GM19438 (cell line): ENCODE results near the gene HMX1.

Experiments used
- ATAC-seq: cut with Tn5 transposase; IDR thresholded peaks from one replicate; pipeline ENCODE4 v1.9.1; 2021; ENCODE audit warnings: low read depth; ENCODE audit not compliant: unreplicated experiment

HMX1 gene

DNA sequence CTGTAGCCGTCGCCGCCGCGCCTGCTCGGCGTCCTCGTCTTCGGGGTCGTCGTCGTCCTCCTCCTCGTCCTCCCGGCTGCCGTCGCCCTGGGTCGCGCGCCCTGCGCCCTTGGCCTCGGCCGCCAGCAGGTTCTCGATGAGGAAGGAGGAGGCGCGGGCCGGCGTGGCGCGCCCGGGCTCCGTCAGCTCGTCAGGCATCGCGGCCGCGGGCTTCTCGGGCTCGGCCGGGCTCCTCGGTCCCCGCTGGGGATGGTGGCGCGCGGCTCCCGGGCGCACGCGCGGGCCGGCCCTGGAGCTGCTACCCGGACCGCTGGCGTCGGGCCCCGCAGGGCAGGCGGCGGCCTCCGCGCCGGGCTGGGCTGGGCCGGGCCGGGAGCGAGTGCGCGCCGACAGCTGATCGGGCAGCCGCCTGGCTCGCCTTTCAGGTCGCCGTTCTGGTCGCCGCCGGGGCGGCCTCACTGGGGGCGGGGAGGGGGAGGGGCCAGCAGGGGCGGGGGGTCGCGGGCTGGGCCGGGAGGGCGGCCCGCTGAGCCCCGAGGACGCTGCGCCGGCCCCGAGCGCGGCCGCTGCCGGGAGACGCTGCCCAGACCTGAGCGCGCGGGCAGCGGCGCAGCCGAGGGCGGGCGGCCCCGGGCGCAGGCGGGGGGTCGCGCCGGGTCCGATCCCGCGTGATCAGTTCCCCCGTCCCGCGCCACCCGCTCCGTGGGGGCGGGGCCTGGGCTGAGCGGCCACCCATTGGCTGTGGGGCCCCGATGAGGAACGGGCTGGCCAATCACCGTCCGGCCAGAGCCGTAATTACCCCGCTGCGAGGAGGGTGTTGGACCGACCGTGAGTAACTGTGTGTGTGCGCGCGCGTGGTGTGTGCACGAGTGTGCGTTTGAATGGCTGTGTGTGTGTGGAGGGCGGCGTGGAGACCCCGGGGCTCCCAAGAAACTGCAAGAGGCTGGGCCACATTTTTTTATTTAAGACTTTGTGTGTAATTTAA lies at the start of gene HMX1:
Gene HMX1, minus strand, starts transcription at position 423 of the 985 bp plus-strand sequence. Its CDS starts 225 bp downstream, at position 198.
- ATAC-seq = no peak

DNA sequence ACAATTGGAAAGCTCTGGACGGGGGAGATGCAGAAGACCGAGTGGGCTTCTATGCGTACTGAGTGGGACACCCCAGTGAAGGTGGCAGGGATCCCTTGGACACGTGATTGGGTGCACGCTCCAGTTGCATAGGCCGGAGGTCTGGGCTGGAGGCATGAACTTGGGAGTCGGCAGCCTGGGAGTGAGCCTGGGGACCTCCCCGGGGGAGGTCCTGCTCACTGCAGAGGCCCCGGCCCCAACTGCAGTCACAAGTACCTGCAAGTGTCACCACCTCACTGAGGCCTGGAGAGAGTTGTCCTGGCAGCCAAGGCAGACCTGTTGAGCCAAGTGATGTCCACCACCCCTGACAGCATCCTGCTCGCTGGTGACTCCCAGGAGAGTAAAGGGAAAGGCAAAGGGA lies 49.3 kb upstream of the HMX1 start:
- ATAC-seq = no peak

DNA sequence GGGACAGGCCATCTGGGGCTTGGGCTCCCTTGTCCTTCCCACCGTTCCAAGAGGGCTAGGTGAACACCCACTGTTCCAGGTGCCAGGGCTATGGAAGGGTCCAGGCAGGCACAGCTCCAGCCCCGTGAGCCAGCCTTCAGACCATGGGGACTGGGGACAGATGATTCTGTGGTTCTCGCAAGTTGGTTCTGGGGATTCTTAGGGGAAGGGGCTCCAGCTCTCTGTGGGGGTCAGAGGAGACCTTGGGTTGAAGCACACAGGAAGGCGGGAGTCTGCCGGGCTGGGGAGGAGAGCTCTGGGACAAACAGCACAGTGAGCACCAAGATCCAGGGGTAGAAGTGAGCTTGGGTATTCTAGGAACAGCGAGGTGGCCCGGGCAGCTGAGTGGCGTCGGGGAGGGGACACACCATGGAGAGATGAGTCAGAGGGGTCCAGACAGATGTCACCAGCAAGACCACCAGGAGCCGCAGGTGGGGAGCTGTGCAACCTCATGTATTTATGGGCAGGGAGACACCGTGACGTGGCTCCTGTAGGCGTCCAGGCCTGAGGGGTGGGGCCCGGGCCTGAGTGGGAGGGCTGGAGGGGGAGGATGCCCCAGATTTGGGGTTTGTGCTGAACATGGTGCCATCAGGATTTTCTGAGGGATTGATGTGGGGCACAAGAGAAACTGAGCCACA lies 48.8 kb upstream of the HMX1 start:
- ATAC-seq = no peak

DNA sequence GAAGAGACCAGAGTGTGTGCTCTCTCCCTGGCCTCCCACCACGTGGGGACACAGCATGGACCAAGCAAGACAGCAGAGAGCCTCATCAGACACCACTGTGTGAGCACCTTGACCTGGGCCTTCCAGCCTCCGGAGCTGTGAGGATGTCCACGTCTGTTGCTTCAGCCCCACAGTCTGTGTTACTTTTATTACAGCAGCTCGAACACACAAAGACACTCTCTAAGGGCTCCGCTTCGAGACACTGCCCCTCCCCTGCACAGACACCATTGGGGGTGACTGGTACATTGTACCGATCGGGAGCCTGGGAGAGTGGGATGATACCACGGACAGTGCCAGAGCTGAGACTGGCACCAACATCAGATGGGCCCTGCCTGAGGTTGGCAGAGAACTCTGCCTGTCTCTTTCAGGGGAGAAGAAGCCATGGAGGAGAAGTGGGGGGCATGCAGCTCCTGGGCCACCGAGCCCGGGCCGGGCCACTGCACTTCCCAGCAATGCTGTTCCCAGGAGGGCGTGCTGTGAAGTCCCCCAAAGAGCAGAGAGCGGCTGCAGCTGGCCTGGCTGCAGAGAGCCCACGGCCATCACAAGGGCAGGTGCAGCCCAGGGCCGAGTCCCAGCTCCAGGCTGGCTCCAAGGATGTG lies 48.1 kb upstream of the HMX1 start:
- ATAC-seq = no peak

DNA sequence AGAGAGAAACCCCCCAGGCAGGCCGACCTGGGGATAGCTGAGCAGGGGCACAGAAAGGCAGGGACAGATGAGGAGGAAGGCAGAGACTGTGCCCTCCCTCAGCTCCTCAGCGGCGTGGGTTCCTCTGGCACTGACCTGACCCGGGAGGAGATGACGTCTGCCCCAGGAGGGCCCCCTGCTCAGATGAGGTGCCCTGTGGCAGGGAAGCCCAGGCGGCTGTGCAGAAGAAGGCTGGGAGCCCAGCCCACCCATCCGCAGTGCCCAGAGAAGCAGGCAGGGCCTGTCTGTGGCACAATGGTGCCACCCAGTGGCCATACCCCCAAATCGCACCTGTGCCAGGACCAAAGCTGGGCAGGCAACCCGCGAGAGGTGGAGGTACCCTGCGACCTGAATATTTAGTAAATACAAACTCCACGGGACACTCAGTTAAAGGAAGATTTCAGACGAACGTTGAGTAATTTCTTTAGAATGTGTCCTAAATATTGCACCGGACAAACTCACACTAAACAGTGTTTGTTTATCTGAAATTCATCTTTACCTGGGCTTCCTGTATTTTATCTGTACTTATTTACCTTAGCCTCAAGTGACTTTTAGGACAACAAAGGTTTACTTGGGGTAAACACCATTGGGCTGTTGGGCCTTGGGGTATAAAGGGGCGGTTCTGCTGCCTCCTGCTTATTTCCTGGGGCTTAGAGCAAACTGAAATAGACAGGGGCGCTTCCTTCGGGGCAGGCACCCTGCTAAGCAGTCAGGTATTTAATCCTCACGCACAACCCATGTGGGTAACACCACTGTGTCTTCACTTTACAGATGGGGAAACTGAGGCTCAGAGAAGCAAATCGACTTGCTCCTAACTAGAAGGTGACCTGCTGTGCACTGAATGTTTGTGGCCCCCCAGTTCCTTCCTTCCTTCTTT lies 46.5 kb upstream of the HMX1 start:
- ATAC-seq = no peak

DNA sequence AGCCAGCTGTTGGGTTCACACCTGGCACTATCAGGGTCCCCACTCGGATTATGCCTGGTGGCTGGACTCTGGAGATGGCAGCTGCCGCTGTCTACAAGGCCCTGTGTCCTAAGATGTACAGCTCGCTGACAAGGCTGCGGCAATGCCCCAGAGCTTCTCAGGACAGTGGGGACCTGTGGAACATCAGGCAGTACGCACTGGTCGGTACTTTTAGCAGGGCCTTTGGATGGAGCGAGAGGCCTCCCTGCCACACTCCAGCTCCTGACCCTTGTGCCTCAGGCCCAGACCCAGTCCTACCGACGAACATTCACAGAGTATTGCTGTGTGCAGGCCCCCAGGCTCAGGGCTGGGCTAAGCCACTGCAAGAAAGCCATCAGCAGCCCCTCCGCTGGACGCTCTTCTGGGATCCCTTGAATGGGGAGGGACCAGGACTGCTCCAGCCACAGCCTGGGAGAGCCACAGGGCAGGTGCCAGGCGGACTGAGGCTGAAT lies 45.7 kb upstream of the HMX1 start:
- ATAC-seq = no peak

DNA sequence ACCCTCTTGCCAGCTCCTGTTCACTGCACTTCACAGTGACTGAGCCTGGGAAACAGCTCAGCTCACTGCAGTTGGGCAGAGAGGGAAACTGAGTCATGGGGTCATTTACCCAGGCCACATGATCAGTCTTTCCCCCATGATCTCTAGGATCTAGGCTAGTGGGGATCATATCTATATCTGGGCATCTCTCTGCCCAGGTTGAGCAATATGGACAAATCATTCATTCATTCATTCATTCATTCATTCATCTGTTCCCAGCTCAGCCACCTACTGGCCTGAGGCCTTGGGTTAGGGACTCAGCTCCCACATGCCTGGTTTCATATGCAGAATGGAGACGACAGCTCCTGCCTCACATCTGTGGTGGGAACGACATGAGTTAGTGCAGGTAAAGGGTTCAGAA lies 45.3 kb upstream of the HMX1 start:
- no peak for ATAC-seq

DNA sequence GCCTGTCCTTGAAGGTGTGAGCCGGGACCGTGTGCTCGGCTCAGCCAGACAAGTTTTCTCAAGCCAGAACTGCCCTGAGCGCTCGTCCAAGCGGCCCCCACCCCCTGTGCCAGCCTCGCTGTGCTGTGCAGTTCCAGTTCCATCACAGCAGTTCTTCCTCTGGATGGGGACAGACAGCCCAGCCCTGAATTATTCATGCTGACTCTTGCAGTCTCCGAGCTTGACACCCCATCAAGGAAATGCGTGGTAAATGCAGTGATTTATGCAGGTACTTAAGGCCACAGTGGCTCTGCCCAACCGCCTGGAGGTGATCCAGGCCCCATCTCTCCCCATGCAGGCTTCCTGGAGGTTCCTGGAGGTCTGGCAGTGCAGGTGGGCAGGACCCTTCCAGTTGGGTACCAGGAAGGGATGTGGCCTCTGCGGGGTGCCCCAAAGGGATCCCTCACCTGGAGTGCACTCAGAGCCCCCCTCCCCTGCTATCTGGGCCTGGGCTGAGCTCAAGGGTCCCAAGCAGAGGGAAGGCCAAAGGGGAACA lies 44.8 kb upstream of the HMX1 start:
- no peak for ATAC-seq

DNA sequence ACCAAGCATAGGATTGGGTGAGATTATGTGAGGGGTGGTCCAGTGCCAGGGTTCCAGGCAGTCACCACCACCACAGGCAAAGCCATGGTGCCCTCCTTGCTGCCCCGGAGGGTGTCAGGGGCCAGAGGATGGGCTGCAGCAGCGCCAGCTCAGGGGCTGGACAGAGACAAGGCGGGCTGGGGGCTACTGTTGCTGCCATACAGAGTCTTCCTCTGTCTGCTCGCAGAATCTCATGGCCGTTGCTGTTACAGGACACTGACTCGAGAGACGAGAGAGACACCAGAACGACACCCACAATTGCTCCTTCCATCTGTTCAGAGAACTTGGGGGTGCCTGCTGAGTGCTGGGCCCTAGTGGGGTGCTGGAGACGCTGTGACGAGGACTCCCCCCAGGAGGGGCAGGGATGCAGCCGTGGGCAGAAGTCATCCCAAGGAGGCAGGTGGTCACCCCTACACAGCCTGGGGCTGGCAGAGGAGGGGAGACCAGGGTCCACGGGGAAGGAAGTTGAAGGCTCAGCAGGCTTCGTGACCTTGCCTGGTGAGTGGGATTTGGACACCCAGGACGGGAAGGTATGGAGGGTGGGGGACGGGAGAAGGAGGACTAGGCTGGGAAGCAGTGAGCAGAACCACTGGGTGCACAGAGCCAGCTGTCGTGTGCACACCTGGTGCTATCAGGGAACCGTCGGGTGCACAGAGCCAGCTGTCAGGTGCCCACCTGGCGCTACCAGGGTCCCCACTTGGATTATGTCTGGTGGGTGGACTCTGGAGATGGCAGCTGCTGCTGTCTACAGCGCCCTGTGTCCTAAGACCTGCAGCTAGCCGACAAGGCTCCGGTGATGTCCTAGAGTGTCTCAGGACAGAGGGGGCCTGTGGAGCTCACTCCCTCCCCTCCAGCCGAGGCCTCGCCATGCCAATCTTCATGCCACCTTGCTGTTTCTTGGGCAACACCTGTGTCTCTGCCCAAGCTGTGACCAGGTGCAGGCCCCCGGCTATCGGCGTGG lies 43.9 kb upstream of the HMX1 start:
- ATAC-seq = no peak

DNA sequence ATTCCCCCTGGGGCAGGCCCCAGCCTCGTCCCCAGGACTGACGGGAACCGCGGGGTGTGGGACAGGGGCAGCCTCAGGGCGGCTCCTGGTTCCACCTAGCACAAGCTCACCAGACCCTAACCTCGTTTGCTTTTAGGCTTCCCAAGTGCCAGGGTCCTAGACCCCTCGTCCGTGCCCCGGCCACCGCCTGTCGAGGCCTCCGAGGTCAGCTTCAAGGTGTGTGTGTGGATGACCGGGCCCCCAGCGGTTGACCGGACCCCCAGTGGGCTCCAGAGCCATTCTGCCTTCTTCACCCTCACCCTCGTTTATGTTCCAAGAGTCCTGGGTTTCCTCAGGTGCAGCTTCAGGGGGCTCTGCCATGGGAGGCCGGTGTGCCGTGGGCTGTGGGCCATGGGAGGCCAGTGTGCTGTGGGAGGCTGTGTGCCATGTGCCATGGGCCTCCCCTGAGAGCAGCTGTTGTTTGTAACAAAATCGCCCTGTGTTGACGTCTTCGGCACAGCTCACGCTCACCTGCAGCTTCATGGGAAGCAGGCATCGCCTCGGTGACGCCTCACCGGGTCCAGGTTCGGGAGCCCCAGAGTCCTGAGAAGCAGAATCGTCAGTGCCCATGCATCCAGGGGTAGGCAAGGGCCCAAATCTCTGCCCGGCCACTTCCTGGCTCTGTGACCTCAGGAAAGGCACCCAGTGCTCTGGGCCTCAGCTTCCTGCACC lies 43.0 kb upstream of the HMX1 start:
- ATAC-seq = no peak

DNA sequence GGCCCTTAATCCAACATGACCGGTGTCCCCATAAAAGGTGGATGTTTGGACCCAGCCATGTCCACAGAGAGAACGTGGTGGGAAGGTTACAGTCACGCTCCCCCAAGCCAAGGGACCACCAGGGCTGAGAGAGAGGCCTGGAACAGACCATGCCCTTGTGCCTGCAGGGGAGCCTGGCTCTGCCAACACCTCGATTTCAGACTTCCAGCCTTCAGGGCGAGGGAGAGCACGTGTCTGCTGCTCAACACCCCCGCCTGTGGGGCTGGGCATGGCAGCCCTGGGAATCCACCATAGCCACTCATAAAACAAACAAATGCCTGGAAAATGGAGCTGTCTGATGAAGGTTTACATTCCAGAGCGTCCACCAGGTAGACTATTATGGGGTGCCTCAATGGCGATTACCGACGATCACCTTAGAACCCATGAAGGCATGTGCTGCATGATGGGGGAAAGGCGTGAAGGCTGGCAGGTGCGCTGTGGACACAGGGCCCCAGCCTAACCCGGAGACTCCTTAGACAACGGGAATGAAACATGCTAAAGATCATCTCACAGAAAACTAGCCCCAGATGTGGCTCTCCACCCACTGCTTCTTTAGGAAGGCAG lies 42.3 kb upstream of the HMX1 start:
- no peak for ATAC-seq

DNA sequence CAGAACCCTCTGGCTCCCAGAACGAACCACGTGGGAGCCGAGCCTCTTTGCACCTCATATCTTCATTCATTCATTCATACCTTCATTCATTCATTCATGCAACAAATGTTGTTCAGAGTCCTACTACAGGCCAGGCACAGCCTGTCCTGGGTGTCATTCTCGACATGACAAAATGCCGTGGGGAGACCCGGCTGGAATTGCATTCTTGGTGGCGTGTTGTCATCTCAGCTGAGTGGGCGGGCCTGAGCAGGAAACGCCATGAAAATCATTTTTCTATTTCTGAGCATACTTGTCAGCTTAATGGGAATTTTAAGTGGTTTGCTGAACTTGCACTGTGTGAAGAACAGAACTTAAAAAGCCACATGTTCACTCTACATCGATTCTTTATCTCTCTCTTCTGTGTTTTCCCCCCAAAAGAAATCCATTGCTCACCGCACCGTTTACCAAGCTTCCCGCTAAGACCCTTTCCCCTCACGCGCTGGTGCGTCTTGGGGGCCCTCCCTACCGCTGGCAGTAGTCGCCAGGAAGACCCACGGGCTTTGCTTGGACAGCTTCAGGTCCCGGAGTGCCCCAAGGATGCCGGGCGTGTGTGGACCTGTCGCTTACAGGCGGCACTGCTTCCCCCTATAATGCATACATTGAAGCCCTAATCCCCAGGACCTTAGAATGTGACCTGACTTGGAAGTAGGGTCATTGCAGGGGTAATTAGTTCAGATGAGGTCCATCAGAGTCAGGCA lies 41.6 kb upstream of the HMX1 start:
- ATAC-seq = no peak

DNA sequence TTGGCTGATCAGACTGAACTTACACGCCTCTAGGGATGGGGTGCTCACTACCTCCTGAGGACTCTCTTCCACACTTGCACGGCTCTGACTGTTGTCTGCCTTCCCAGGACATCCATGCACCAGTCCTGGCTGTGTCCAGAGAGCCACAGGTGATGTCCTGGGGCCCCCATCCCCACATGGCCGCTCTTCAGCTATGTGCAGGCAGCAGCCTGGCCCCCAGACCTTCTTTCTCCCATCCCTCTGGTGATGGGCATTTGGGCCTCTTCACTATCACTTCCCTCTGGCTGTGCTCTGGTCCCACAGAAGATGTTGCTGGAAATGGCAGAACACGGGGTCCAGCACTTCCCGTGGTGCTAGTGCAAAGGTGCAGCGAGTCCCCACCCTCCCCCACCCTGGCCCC lies 40.9 kb upstream of the HMX1 start:
- ATAC-seq = no peak

DNA sequence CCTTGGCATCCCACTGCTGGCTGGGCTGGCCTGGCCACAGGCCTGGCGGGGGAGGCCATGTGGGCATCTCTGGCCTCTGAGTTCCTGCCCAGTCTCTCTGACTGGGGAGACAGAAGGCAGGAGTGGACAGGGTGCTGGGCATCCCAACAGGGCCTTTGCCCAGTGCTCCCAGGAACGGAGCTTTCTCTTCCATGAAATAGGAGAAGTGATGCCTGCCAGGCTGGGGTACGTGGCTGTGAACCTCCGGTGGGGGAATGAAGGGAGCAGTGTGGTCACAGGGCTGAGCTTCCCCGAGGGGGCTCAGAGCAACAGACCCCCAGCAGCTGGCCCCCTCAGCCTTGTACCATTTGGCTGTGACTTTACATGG lies 40.4 kb upstream of the HMX1 start:
- ATAC-seq = no peak

DNA sequence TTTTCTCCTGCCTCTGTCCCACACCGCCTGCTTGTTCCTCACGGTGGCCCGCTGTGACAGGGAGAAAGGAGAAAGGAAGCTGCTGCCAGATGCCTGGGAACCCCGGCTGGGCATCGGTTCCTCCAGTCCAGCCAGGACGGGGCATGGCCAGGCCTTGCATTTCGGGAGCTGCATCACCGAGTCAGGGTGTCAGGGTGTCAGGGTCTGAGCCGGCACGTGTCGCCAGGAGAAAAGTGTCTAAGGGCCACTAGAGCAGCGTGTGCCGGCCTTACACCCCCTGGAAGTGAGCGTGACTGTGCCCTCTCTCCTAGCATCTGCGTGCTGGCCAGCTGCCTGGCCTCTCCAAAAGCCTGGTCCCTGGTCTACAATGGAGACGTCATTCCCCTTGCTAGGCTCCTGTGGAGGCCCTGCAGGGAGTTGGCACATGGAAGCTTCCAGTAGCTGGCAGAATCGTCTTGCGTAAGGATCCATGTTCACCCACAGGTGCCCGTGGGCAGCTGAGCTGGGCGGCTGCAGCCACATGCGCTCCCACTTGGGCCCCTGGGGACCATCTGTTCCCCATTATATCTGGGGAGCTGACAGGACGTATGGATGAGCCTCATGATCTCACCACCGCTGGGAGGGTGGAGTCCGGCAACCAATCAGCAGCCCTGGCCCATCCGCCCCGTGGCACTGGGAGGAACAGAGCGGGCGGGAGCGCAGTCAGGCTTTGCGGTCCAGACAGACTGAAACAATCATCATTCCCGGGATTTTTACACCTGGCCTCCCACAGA lies 39.9 kb upstream of the HMX1 start:
- no peak for ATAC-seq

DNA sequence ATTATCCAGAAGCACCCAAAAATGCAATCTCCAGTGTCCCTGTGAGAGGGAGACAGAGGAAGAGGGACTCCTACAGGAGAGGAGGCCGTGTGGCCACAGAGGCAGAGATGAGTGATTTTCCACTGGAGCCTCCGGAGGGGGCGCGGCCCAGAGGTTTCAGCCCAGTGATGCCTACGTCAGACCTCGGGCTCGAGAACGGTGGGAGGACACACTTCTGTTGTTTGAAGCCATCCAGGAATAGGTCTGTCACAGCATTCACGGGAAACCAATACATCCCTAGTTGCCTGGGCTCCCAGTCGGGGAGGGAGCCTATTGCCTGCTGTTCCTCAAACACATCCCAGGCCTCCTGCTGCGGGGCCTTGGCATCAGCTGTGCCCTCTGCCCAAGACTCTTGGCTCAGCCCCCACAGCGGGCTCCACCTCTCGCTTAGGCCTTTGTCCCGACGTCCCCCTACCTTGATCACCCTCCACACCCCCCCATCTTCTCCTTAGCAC lies 39.2 kb upstream of the HMX1 start:
- ATAC-seq = no peak
